Tibial nerve (tissue), 4 donors: ENCODE measurements around the gene PRKCD.

Source experiments
- CTCF ChIP-seq, 5 experiments: fragments of 200-600 bp in 3 of 5; fragments of 450-650 bp in 2 of 5; sonication (generic) in 3 of 5; IDR thresholded peaks; one replicate each; pipeline ENCODE4 v1.5.1; 2016 to 2019; ENCODE audit warnings: antibody characterized with exemption in 5 of 5, mild to moderate bottlenecking in 3 of 5, moderate library complexity in 2 of 5
- EP300 ChIP-seq, 2 donors: sonication (generic); formaldehyde crosslinking; IDR thresholded peaks; one replicate each; pipeline ENCODE4 v1.6.1; 2017; ENCODE audit warnings: antibody characterized with exemption in 2 of 2, mild to moderate bottlenecking in 1 of 2
- POLR2A ChIP-seq, 2 donors: fragments of 450-650 bp; IDR thresholded peaks; one replicate each; pipeline ENCODE4 v1.6.1; 2017; ENCODE audit warnings: antibody characterized with exemption in 2 of 2, mild to moderate bottlenecking in 2 of 2, moderate library complexity in 2 of 2

GRCh38 chr3:53131096-53131495 is 29.9 kb upstream of the PRKCD start:
- TF ChIP-seq CTCF (IDR thresholded peaks at IDR 0.05) (no peak), POLR2A (IDR thresholded peaks at IDR 0.05) (no peak), EP300 (IDR thresholded peaks at IDR 0.05) (no peak)
